AG10803 (cell line): ENCODE data around the gene SUFU.

Experiments used
- DNase-seq: peaks from one replicate; pipeline ENCODE4 v3.0.0; 2010; ENCODE audit warnings: low read depth
- H3K4me3 ChIP-seq: 2 replicates; pipeline ENCODE4 v1.5.1; 2011; ENCODE audit warnings: mild to moderate bottlenecking, low read length, control low read depth
- TF ChIP-seq, protein P1 (sequence below): conservative IDR thresholded peaks from 2 replicates; pipeline ENCODE4 v1.5.1; 2011; ENCODE audit warnings: mild to moderate bottlenecking, low read length, control low read depth, inconsistent platforms

The SUFU gene

DNA sequence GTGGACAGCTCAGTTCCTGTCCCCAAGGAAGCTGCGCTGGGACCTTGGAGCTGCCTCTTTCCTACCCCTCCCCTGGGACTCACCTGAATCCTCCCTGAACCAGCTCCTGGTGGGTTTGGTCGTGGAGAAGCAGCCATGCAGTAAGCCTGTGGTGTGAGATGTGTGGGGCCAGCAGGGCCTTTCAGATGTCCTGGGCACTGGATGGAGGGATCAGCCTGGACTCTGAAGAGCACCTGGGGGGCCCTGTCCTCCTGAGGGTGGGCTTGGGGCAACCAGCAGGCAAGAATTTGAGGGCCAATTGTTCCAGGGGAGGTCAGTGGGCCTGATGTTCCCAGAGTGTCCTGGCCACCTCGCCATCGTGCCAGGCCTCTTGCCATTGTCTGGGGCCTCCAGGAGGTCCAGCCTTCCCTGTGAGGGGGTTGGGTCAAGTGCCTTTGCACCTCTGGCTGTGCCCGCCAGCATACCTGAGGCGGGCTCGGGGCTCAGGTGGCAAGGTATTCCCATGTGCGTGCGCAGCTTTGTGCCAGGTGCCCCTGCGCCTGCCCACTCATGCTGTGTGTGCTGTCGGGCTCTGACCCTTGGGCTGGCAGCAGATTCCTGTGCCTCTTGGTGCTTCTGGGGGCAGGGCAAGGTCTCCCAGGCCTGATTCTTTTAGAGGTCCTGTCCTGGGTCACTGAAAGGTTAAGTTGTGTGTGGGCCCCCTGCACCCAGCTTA lies 147.8 kb downstream of the SUFU start:
- no peak for DNase-seq
- TF ChIP-seq, protein P1, sequence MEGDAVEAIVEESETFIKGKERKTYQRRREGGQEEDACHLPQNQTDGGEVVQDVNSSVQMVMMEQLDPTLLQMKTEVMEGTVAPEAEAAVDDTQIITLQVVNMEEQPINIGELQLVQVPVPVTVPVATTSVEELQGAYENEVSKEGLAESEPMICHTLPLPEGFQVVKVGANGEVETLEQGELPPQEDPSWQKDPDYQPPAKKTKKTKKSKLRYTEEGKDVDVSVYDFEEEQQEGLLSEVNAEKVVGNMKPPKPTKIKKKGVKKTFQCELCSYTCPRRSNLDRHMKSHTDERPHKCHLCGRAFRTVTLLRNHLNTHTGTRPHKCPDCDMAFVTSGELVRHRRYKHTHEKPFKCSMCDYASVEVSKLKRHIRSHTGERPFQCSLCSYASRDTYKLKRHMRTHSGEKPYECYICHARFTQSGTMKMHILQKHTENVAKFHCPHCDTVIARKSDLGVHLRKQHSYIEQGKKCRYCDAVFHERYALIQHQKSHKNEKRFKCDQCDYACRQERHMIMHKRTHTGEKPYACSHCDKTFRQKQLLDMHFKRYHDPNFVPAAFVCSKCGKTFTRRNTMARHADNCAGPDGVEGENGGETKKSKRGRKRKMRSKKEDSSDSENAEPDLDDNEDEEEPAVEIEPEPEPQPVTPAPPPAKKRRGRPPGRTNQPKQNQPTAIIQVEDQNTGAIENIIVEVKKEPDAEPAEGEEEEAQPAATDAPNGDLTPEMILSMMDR, result no peak
- H3K4me3 ChIP-seq, result no peak overlapping the region

DNA sequence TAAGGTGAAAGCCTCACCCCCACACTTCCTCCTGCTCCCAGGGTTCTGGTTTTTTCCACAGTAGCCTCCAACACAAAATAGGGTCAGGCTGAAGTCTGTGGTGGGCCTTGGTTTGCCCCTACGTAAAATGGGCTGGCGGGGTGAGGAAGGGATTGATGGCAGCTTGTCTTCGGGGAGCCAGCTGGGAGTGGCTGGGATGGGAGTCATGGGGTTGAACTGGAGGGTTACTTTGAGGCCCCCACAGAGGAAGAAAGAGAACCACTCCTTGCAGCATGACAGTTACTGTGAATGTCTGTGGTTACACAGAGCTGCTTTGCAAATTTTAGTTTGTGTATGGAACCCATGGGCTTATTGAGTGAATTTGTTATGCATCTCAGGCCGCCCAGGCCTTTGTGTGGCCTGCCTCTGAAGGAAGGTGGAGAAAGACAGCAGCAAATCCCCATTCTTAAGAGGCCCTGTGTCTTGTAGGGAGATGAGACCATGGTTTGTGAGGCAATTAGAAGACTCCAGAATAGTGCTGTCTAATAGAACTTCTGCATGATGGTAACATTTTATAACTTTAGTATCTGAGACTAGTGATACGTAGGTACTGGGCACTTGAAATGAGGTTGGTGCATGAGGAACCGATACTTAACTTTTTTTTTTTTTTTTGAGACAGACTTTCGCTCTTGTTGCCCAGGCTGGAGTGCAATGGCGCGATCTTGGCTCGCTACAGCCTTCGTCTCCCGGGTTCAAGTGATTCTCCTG lies 148.6 kb downstream of the SUFU start:
- DNase-seq, result no peak
- TF ChIP-seq, protein P1, result no peak
- H3K4me3 ChIP-seq, result no peak overlapping the region

DNA sequence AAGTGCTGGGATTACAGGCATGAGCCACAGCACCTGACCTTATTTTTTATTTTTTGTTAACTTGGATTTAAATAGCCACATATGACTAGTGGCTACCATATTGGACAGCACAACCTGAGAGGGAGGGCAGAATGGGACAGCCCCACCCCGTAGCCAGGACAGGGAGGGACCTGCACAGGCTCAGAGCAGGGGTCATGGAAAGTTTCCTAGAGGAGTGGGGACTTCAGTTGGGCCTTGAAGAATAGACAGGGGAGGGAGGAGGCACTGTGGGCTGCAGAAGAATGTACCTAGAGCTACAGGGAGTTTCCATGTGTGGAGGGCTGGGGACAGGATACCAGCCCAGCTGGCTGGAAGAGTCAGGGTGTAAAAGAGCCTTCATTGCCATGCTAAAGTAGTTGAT lies 149.3 kb downstream of the SUFU start:
- DNase-seq, result no peak
- H3K4me3 ChIP-seq, result no peak overlapping the region
- TF ChIP-seq, protein P1, result no peak

DNA sequence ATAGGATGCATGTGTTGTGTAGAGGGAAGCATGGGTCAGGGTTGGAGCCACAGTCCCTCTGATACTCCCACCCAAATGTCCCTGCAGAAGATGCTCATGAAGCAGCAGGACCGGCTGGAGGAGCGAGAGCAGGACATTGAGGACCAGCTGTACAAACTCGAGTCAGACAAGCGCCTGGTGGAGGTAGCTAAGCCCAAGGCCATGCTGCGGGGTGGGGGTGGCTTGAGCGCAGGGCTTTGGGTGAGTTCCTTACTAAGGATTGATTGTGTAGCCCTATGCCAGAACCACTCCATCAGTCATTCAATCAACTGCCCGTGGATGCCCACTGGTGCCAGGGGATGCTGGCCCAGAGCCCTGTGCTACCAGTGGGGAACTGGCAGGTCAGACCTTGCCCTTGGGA lies 150.8 kb downstream of the SUFU start:
- TF ChIP-seq, protein P1, result no peak

DNA sequence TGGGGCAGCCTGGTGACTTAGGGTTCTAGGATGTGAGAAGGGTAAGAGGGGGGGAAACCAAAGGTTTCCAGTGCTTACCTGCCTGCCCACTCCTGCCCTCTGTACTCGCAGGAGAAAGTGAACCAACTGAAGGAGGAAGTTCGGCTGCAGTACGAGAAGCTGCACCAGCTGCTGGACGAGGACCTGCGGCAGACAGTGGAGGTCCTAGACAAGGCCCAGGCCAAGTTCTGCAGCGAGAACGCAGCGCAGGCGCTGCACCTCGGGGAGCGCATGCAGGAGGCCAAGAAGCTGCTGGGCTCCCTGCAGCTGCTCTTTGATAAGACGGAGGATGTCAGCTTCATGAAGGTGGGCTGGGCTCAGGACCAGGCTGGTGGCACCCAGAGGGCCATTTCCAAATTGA lies 151.2 kb downstream of the SUFU start:
- no peak overlapping the region for H3K4me3 ChIP-seq
- TF ChIP-seq, protein P1, result no peak
- DNase-seq, result no peak

More for the DNA sequence above, 150.8 kb downstream of the SUFU start:
- no peak for DNase-seq
- H3K4me3 ChIP-seq, result no peak overlapping the region

DNA sequence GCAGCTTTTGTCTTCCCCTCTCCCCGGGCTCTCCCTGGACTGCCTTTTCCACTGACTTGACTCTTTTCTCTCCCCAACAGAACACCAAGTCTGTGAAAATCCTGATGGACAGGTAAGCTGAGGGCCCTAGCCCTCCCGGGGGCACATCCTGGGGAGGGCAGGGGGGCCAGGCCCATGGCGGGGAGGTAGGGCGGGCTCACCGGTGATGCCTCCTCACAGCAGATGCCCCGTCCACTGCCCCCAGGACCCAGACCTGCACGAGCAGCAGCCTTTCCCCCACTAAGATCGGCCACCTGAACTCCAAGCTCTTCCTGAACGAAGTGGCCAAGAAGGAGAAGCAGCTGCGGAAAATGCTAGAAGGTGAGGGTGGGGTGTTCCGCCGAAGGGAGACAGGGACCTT lies 152.3 kb downstream of the SUFU start:
- no peak overlapping the region for H3K4me3 ChIP-seq
- DNase-seq, result no peak
- TF ChIP-seq, protein P1, result no peak
